NCI-H1930 (cell line): ENCODE data around the gene CST1.

Experiments used
- DNase-seq, 2 experiments: peaks; one replicate each; lab custom pipeline; 2025; lab: John Stamatoyannopoulos, UW

Gene CST1

GRCh38 chr20:23702021-23702420, 48.7 kb downstream of the CST1 start:
- no peak for DNase-seq

GRCh38 chr20:23700931-23701330, 49.8 kb downstream of the CST1 start:
- no peak for DNase-seq

- DNase-seq, result no peak
Measured at GRCh38 chr20:23697947-23698346, 52.8 kb downstream of the CST1 start.
